HepG2 (cell line): ENCODE data around the gene ABHD17B. TPM values are rescaled to one million over a fixed set of nuclear protein-coding genes. Genes with fewer than 3 reads are reported as not detected.

Source experiments
- ATAC-seq: fragments of 200-7000 bp; cut with Tn5 transposase; 3 replicates; pipeline ENCODE4 v1.9.1; 2020; ENCODE audit warnings: mild to moderate bottlenecking, moderate library complexity
- BruUV-seq: library from RNA; stranded (reverse); fragments of 400-500 nt; replicated peaks from 2 replicates; lab custom pipeline; 2021; lab: Mats Ljungman, UMichigan
- CTCF ChIA-PET: fragments of 300-600 bp; formaldehyde crosslinking; extraction: SDS; loops from one replicate; lab custom pipeline; 2021; ENCODE audit warnings: low total read pairs, inconsistent platforms, low intra/inter-chr PET ratio; lab: Yijun Ruan, JAX
- POLR2A ChIA-PET: fragments of 350-600 bp; sonication (Branson Sonifier 250); formaldehyde crosslinking; loops from one replicate; lab custom pipeline; 2020; ENCODE audit warnings: antibody characterized with exemption, inconsistent platforms; lab: Yijun Ruan, JAX
- DNase-seq: peaks from one replicate; pipeline ENCODE4 v3.0.0-alpha.2; 2015; ENCODE audit warnings: low spot score
- FAIRE-seq: peaks from 3 replicates; lab custom pipeline; 2011; peaks lifted over from hg19 to GRCh38; lab: Jason Lieb, UNC
- H2AFZ ChIP-seq: one replicate; pipeline ENCODE4 v1.6.1; 2011; ENCODE audit warnings: low read length, inconsistent platforms
- H3K27ac ChIP-seq: fragments of 300-600 bp; 3 replicates; pipeline ENCODE4 v1.8.0; 2011; ENCODE audit warnings: mixed run types, mild to moderate bottlenecking, mixed read lengths, low read length, inconsistent platforms; ENCODE audit not compliant: insufficient read depth; ENCODE audit errors: extremely low read length
- H3K27me3 ChIP-seq, 2 experiments: fragments of 200-600 bp in 1 of 2; 2 replicates in 1 of 2; 3 replicates in 1 of 2; pipeline versions ENCODE4 v1.6.0 to v1.8.0; 2011; ENCODE audit warnings: low read length in 2 of 2, mild to moderate bottlenecking in 2 of 2, moderate library complexity in 2 of 2, inconsistent platforms in 1 of 2; ENCODE audit not compliant: insufficient read depth in 2 of 2, control insufficient read depth in 1 of 2
- H3K36me3 ChIP-seq, 2 experiments: fragments of 200-600 bp in 1 of 2; replicated peaks in 1 of 2; 2 replicates in 1 of 2; 3 replicates in 1 of 2; pipeline versions ENCODE4 v1.5.1 to v1.8.0; 2011; ENCODE audit warnings: low read length in 2 of 2, inconsistent platforms in 1 of 2; ENCODE audit not compliant: insufficient read depth in 2 of 2, control insufficient read depth in 1 of 2
- H3K4me1 ChIP-seq: 2 replicates; pipeline ENCODE4 v1.5.1; 2012; ENCODE audit warnings: low read length, inconsistent platforms; ENCODE audit not compliant: insufficient read depth
- H3K4me2 ChIP-seq: 2 replicates; pipeline ENCODE4 v1.6.0; 2011; ENCODE audit warnings: low read depth, low read length, inconsistent platforms
- H3K4me3 ChIP-seq, 3 experiments: fragments of 200-600 bp in 1 of 3; sonication (generic), shearing (Covaris generic) in 1 of 3; replicated peaks in 1 of 3; 2 replicates each; pipeline ENCODE4 v1.5.1; 2011 to 2016; ENCODE audit warnings: low read length in 3 of 3, inconsistent platforms in 2 of 3, low read depth in 2 of 3, mild to moderate bottlenecking in 2 of 3, control low read depth in 1 of 3, mixed read lengths in 1 of 3; ENCODE audit not compliant: insufficient read depth in 1 of 3
- H3K79me2 ChIP-seq: one replicate; pipeline ENCODE4 v1.6.1; 2011; ENCODE audit warnings: low read length, inconsistent platforms; ENCODE audit not compliant: insufficient read depth
- H3K9ac ChIP-seq: 2 replicates; pipeline ENCODE4 v1.6.0; 2011; ENCODE audit warnings: mild to moderate bottlenecking, low read depth, low read length, inconsistent platforms; ENCODE audit not compliant: insufficient read depth
- H3K9me3 ChIP-seq: 2 replicates; pipeline ENCODE4 v1.5.1; 2012; ENCODE audit warnings: mild to moderate bottlenecking, low read length
- H4K20me1 ChIP-seq: 2 replicates; pipeline ENCODE4 v1.6.0; 2011; ENCODE audit warnings: inconsistent platforms, mild to moderate bottlenecking, low read length, moderate library complexity; ENCODE audit not compliant: insufficient read depth
- EP300 ChIP-seq, 3 experiments: sonication (generic) in 1 of 3; formaldehyde crosslinking in 1 of 3; IDR thresholded peaks; 2 replicates each; pipeline versions ENCODE4 v1.5.1 to v1.6.1; 2011 to 2020; ENCODE audit warnings: low read depth in 2 of 3, low read length in 2 of 3, borderline replicate concordance in 1 of 3, improper control_type of control experiment in 1 of 3, mild to moderate bottlenecking in 1 of 3, missing genetic modification reagents in 1 of 3, moderate library complexity in 1 of 3
- ESRRA ChIP-seq: sonication (generic); formaldehyde crosslinking; IDR thresholded peaks from 2 replicates; pipeline ENCODE4 v1.5.1; 2020; ENCODE audit warnings: mild to moderate bottlenecking, low read depth, missing genetic modification reagents
- HOXA3 ChIP-seq: sonication (generic); formaldehyde crosslinking; IDR thresholded peaks from 2 replicates; pipeline ENCODE4 v1.5.0; 2020; ENCODE audit warnings: missing genetic modification reagents
- MLX ChIP-seq: IDR thresholded peaks from 2 replicates; pipeline ENCODE4 v1.6.1; 2016
- PHF8 ChIP-seq: sonication (generic); formaldehyde crosslinking; IDR thresholded peaks from 2 replicates; pipeline ENCODE4 v1.5.0; 2020; ENCODE audit warnings: missing genetic modification reagents
- ZXDC ChIP-seq: sonication (generic); formaldehyde crosslinking; IDR thresholded peaks from 2 replicates; pipeline ENCODE4 v1.5.0; 2020; ENCODE audit warnings: mild to moderate bottlenecking, missing genetic modification reagents
- WGBS: methylation state at CpG from one replicate; pipeline ENCODE4 v1.1.6; 2017; ENCODE audit warnings: low lambda C conversion rate; 5-methylcytosine and 5-hydroxymethylcytosine counted together
- in situ Hi-C: cut with HindIII; loops from 2 replicates; pipeline ENCODE4 v1.10.0; 2017; ENCODE audit warnings: low pct_unique_long_range_greater_than_20kb; ENCODE audit not compliant: extremely low pct_ligation_motif_present
- intact Hi-C: fragments of 100-400 bp; cut with micrococcal nuclease; formaldehyde crosslinking; loops from one replicate; pipeline ENCODE4 v1.10.0; 2022; ENCODE audit not compliant: unreplicated experiment
- polyA plus RNA-seq, 8 experiments: library from polyadenylated mRNA; depleted of rRNA in 3 of 8; stranded (reverse) in 7 of 8; unstranded in 1 of 8; fragments of >200 nt; fragmentation: Illumina TruSeq in 4 of 8; extraction: Trizol in 4 of 8; gene quantifications; 2 replicates each; pipeline versions ENCODE4 v1.2.1 to v1.2.3, GENCODE V29; 2011 to 2016; ENCODE audit warnings: low read depth in 4 of 8, missing spikeins in 1 of 8, mixed read lengths in 1 of 8; ENCODE audit not compliant: insufficient read depth in 1 of 8
- total RNA-seq, 5 experiments: library from RNA; depleted of rRNA; stranded (reverse); fragments of >200 nt; fragmentation: Illumina TruSeq; extraction: Trizol; gene quantifications; 2 replicates each; pipeline ENCODE4 v1.2.3, GENCODE V29; 2016; ENCODE audit warnings: low read depth in 1 of 5

Gene ABHD17B
- total and polyA plus RNA-seq, 2 of the 13 experiments (the other 11 are each of a cell fraction or from before 2014, with no cell fraction given), result 11.3 to 22.0 TPM

DNA sequence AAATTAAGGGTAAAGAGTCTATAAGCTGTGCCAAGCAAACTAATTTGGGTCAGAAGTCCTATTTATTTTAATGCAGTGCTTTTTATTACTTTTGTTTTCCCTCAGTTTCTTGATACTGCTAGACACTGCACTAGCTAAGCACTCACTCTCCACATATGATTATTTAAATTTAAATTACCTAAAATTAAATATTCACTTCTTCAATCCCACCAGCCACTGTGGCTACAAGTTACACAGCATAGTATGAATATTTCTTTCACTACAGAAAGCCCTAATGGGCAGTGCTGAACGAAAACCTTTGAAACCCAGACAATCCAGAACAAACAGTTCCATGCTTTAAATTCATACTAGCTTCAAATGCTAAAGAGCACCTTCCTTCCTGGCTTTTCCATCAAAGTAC, 23.6 kb downstream of the ABHD17B start:
- no peak overlapping the region for H2AFZ ChIP-seq
- H3K9me3 ChIP-seq, result peaks cover 11% of the 10 kb centered on the region; the same call in 1 of the 2 replicates
- peaks cover 3% of the 10 kb centered on the region; the same call in 1 of the 2 replicates for H4K20me1 ChIP-seq
- DNase-seq (no peak), FAIRE-seq (no peak), ATAC-seq (no peak)
- TF ChIP-seq ESRRA (no peak), PHF8 (CRISPR knock-in tag) (no peak), EP300 (IDR thresholded peaks at IDR 0.05; ENCODE audit: low read depth in 2 of 2, low read length in 2 of 2) (no peak), EP300 (CRISPR knock-in tag; IDR thresholded peaks at IDR 0.05; ENCODE audit: borderline replicate concordance) (no peak)
- H3K4me1 ChIP-seq, result peaks cover 38% of the 10 kb centered on the region
- no peak overlapping the region for H3K27ac ChIP-seq
- no peak overlapping the region for H3K9ac ChIP-seq
- in situ Hi-C loops, result no loop called here
- no TSS peak for BruUV-seq
- peaks cover 78% of the 10 kb centered on the region for H3K79me2 ChIP-seq
- intact Hi-C loops, result no loop called here
- 88% methylated on average over 1 of the region's 1 CpG for WGBS
- H3K4me2 ChIP-seq, result no peak overlapping the region
- no peak overlapping the region for H3K4me3 ChIP-seq
- ChIA-PET POLR2A (interaction anchor here (1.0 kb wide), 1 partner anchor 24 kb away, joined by 4 read pairs; the partner anchor contains the start of genes ABHD17B and C9orf85), CTCF (no interaction called here)
- H3K27me3 ChIP-seq, result no peaks in the 10 kb centered on the region
- no peaks in the 10 kb centered on the region; a peak in 1 of 5 replicates for H3K36me3 ChIP-seq

DNA sequence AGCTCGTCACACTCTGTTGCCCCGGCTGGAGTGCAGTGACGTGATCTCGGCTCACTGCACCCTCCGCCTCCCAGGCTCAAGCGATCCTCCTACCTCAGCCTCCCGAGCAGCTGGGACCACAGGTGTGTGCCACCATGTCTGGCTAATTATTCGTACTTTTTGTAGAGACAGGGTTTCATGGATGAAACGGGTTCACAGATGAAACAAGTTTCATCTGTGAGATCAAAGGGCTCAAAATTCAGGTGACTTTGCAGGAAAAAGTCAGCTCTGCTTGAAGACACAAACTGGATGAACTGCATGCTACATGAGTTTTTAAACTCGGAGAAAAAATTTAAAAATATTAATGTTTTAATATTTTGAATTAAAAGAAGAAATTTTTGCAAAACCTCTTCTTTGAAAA, 24.5 kb downstream of the ABHD17B start:
- Histone ChIP-seq H3K27me3 (no peaks in the 10 kb centered on the region), H3K4me2 (no peak overlapping the region), H3K27ac (no peak overlapping the region), H3K9me3 (peaks cover 11% of the 10 kb centered on the region; the same call in 1 of the 2 replicates), H3K36me3 (no peaks in the 10 kb centered on the region; a peak in 1 of 5 replicates), H3K79me2 (peaks cover 80% of the 10 kb centered on the region), H2AFZ (no peak overlapping the region), H4K20me1 (peaks cover 3% of the 10 kb centered on the region; the same call in 1 of the 2 replicates), H3K9ac (no peak overlapping the region), H3K4me1 (peaks cover 35% of the 10 kb centered on the region), H3K4me3 (no peak overlapping the region)
- no peak for DNase-seq
- TF ChIP-seq HOXA3 (CRISPR knock-in tag), result no peak
- no peak for TF ChIP-seq MLX (CRISPR knock-in tag)
- TF ChIP-seq ZXDC (CRISPR knock-in tag), result no peak
- BruUV-seq, result no TSS peak
- CTCF ChIA-PET, result no interaction called here
- 94% methylated on average over 10 of the region's 10 CpGs for WGBS
- POLR2A ChIA-PET, result interaction anchor here (0.9 kb wide), 1 partner anchor 25 kb away, joined by 3 read pairs; the partner anchor contains the start of genes ABHD17B and C9orf85
- intact Hi-C loops (no loop called here), in situ Hi-C loops (no loop called here)
- FAIRE-seq, result no peak
- no peak for ATAC-seq
